ENCODE measurements around the gene PLCB1.

Gene PLCB1

GRCh38 chr20:8583012-8583565 is 451.0 kb downstream of the PLCB1 start:
- no peak for TF ChIP-seq TAF1 (IDR thresholded peaks at IDR 0.05; ENCODE audit: borderline replicate concordance, insufficient read depth, low read length)
- no peak for TF ChIP-seq FOXP2 (optimal IDR thresholded peaks at IDR 0.05; ENCODE audit: borderline replicate concordance, extremely low read depth, extremely low read length, insufficient read depth)
- TF ChIP-seq POLR2AphosphoS5 (IDR thresholded peaks at IDR 0.05; ENCODE audit: low read depth, low read length), result no peak
- TF ChIP-seq, protein P1, sequence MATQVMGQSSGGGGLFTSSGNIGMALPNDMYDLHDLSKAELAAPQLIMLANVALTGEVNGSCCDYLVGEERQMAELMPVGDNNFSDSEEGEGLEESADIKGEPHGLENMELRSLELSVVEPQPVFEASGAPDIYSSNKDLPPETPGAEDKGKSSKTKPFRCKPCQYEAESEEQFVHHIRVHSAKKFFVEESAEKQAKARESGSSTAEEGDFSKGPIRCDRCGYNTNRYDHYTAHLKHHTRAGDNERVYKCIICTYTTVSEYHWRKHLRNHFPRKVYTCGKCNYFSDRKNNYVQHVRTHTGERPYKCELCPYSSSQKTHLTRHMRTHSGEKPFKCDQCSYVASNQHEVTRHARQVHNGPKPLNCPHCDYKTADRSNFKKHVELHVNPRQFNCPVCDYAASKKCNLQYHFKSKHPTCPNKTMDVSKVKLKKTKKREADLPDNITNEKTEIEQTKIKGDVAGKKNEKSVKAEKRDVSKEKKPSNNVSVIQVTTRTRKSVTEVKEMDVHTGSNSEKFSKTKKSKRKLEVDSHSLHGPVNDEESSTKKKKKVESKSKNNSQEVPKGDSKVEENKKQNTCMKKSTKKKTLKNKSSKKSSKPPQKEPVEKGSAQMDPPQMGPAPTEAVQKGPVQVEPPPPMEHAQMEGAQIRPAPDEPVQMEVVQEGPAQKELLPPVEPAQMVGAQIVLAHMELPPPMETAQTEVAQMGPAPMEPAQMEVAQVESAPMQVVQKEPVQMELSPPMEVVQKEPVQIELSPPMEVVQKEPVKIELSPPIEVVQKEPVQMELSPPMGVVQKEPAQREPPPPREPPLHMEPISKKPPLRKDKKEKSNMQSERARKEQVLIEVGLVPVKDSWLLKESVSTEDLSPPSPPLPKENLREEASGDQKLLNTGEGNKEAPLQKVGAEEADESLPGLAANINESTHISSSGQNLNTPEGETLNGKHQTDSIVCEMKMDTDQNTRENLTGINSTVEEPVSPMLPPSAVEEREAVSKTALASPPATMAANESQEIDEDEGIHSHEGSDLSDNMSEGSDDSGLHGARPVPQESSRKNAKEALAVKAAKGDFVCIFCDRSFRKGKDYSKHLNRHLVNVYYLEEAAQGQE (IDR thresholded peaks at IDR 0.05; ENCODE audit: insufficient read depth in 1 of 2, low read depth in 2 of 2, low read length in 2 of 2), result no peak
- TF ChIP-seq SIN3A (IDR thresholded peaks at IDR 0.05; ENCODE audit: borderline replicate concordance, insufficient read depth, low read length), result no peak

GRCh38 chr20:8583566-8584043 is 451.5 kb downstream of the PLCB1 start:
- TF ChIP-seq SIN3A (IDR thresholded peaks at IDR 0.05; ENCODE audit: borderline replicate concordance, insufficient read depth, low read length) (no peak), POLR2AphosphoS5 (IDR thresholded peaks at IDR 0.05; ENCODE audit: low read depth, low read length) (no peak), TAF1 (IDR thresholded peaks at IDR 0.05; ENCODE audit: borderline replicate concordance, insufficient read depth, low read length) (no peak), FOXP2 (optimal IDR thresholded peaks at IDR 0.05; ENCODE audit: borderline replicate concordance, extremely low read depth, extremely low read length, insufficient read depth) (no peak)
- TF ChIP-seq, protein P1 (IDR thresholded peaks at IDR 0.05; ENCODE audit: insufficient read depth in 1 of 2, low read depth in 2 of 2, low read length in 2 of 2), result no peak

- no peak for TF ChIP-seq SIN3A (IDR thresholded peaks at IDR 0.05; ENCODE audit: borderline replicate concordance, insufficient read depth, low read length)
- TF ChIP-seq, protein P1 (IDR thresholded peaks at IDR 0.05; ENCODE audit: insufficient read depth in 1 of 2, low read depth in 2 of 2, low read length in 2 of 2), result no peak
- TF ChIP-seq TAF1 (IDR thresholded peaks at IDR 0.05; ENCODE audit: borderline replicate concordance, insufficient read depth, low read length), result no peak
Measured at GRCh38 chr20:8587251-8587650, 455.2 kb downstream of the PLCB1 start.

DNA sequence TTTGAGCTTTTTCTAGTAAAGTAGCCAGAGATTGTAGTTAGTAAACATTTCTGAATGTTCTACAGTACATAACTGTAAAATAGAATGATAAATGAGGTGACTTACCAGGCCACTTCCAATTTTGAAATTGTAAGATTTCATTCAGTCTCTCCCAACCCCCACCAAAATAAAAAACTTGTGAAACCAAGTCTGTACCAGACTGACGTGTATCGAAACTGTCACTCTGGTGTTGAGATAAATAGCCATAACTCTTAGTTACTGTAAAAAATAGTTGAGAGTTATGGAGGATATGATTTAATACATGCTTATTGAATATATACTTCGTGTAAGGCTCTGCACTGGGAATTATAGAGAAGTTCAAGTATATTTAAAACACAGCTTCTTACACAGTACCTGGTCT is 455.7 kb downstream of the PLCB1 start:
- no peak for TF ChIP-seq TAF1 (IDR thresholded peaks at IDR 0.05; ENCODE audit: borderline replicate concordance, insufficient read depth, low read length)

- TF ChIP-seq POLR2AphosphoS5 (IDR thresholded peaks at IDR 0.05; ENCODE audit: low read depth, low read length) (no peak), TAF1 (IDR thresholded peaks at IDR 0.05; ENCODE audit: borderline replicate concordance, insufficient read depth, low read length) (no peak), SIN3A (IDR thresholded peaks at IDR 0.05; ENCODE audit: borderline replicate concordance, insufficient read depth, low read length) (no peak), FOXP2 (optimal IDR thresholded peaks at IDR 0.05; ENCODE audit: borderline replicate concordance, extremely low read depth, extremely low read length, insufficient read depth) (no peak)
- TF ChIP-seq, protein P1 (IDR thresholded peaks at IDR 0.05; ENCODE audit: insufficient read depth in 1 of 2, low read depth in 2 of 2, low read length in 2 of 2), result no peak
Measured at GRCh38 chr20:8589956-8590355, 457.9 kb downstream of the PLCB1 start.
